Measurements from ENCODE around the gene FOXJ3.

FOXJ3 gene

DNA sequence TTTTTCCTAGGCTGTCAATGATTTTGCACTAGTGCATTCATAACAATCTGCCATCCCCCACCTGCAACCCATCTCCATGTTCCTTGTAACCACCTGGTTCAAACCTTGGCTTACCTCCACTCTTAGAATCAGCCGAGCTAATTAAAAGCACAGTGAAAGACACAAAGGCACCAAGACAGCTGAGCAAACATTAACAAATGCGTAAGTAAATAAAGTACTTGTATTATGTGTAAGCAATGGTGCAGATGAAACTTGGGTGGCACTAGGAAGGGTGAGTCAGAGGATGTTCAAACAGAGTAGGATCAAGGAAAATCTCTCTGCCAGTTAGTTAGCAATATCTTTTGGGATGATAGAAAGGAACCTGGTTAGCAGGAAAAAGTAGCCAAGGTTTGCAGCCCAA, 5.1 kb upstream of the FOXJ3 start:
- TF ChIP-seq, protein P1, sequence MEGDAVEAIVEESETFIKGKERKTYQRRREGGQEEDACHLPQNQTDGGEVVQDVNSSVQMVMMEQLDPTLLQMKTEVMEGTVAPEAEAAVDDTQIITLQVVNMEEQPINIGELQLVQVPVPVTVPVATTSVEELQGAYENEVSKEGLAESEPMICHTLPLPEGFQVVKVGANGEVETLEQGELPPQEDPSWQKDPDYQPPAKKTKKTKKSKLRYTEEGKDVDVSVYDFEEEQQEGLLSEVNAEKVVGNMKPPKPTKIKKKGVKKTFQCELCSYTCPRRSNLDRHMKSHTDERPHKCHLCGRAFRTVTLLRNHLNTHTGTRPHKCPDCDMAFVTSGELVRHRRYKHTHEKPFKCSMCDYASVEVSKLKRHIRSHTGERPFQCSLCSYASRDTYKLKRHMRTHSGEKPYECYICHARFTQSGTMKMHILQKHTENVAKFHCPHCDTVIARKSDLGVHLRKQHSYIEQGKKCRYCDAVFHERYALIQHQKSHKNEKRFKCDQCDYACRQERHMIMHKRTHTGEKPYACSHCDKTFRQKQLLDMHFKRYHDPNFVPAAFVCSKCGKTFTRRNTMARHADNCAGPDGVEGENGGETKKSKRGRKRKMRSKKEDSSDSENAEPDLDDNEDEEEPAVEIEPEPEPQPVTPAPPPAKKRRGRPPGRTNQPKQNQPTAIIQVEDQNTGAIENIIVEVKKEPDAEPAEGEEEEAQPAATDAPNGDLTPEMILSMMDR (IDR thresholded peaks at IDR 0.05; ENCODE audit: unreplicated experiment in 3 of 3) = no peak
- Mint-ChIP-seq H3K4me1 (peaks cover 27% of the 10 kb centered on the region), H3K27me3 (ENCODE audit: low read depth) (no peaks in the 10 kb centered on the region), H3K9me3 (no peaks in the 10 kb centered on the region), H3K27ac (peak overlapping the region in 1 of 3 experiments; percentile 36), H3K4me3 (no peak overlapping the region), H3K36me3 (ENCODE audit: low read depth) (no peaks in the 10 kb centered on the region)

DNA sequence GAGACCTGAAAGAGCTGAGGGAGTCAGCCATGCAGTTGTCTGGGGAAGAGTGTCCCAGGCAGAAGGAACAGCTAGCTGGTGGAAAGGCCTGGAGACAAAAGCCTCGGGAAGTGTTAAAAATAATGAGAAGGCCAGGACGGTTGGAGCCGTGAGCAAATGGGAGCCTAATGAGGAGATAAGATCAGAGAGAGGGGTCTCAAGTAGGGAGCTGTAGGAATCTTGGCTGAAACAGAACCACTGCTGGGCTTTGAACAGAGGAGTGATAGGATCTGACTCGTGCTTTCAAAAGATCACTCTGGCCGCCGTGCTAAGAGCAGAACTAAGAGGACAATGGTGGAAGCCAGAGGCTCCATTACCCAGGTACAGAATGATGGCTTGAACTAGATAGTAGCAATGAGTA, 1.9 kb upstream of the FOXJ3 start:
- Mint-ChIP-seq H3K27ac (peak overlapping the region; percentile 17 to 84 (median 69)), H3K4me3 (peak overlapping the region; percentile 22 to 49 (median 46)), H3K27me3 (ENCODE audit: low read depth) (no peaks in the 10 kb centered on the region), H3K36me3 (ENCODE audit: low read depth) (no peaks in the 10 kb centered on the region), H3K4me1 (peaks cover 48% of the 10 kb centered on the region), H3K9me3 (no peaks in the 10 kb centered on the region)
- TF ChIP-seq, protein P1 (IDR thresholded peaks at IDR 0.05; ENCODE audit: unreplicated experiment in 3 of 3) = no peak

DNA sequence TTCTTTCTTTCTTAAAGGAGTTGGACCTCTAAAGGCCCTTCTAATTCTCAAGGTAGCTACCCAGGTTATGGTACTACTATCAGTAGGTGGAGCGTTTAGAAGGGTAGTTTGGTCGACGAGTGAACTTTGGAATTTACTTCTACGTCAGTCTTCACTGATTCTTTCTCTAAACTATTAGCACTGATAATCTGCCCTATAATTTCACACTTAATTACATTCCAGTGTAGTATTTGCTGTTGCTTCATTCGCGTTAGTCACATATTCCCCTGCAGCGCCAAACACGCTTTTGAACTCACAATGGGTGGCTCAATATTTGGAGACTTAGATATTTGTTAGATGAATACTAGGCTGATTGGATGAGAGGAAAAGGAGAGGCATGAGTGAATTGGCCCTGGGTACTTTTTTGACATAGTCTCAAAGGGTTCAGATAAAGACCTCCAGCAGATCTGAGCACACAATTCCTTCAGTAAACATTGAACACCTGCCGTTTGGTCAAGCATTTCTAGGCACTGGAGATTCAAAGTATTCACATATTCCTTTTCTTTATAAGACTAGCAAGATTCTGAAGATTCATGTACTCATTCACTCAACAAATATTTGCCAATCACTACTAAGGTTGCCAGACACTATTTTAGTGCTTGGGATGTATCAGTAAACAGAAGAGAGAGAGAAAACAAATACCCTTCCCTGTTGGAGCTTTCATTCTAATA, 929 bp upstream of the FOXJ3 start:
- Mint-ChIP-seq H3K27me3 (ENCODE audit: low read depth) (no peaks in the 10 kb centered on the region), H3K36me3 (ENCODE audit: low read depth) (no peaks in the 10 kb centered on the region), H3K9me3 (no peaks in the 10 kb centered on the region), H3K4me3 (peak overlapping the region; percentile 84 to 88 (median 87)), H3K4me1 (peaks cover 51% of the 10 kb centered on the region), H3K27ac (peak overlapping the region; percentile 79 to 93 (median 93))
- TF ChIP-seq, protein P1 (IDR thresholded peaks at IDR 0.05; ENCODE audit: unreplicated experiment in 3 of 3) = no peak

DNA sequence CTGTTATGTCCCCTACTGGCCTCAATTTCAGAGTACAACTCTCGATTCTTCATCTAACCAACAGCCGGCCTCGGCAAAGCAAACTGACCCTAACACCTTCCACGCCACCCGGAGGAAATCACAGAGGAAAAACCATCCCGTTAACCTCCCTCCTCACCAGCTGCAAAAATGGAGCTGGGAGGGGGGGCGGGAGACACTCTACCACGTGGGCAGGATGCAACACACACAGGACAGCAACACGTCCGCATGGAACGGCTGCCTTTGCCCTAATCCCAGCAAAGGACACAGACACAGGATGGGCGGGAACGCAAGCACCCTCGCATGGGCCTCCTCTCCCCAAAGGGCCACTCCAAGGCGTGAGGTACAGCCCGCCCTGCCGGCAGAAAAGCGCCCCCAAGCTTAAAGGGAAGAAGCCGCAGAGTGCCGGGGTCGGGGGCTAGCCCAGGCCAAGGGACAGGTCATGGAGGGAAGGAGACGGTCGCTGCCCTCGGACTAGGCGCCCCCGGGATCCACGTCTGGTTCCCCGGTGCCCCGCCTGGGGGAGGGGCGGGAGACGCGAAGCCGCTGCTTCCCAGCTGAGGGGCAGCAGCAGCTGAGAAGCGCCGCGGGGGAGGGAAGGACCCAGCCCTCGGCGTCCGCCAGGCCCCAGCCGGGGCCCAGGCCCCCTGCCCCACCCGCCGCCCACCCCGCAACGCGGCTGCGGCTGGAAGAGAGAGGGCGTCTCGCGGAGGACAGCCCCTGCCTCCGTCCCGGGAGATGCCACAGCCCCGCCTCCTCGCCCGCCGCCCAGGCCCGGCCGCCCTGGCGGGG, 590 bp downstream of the FOXJ3 start:
- no peaks in the 10 kb centered on the region for H3K27me3 Mint-ChIP-seq (ENCODE audit: low read depth)
- peaks cover 58% of the 10 kb centered on the region for H3K4me1 Mint-ChIP-seq

DNA sequence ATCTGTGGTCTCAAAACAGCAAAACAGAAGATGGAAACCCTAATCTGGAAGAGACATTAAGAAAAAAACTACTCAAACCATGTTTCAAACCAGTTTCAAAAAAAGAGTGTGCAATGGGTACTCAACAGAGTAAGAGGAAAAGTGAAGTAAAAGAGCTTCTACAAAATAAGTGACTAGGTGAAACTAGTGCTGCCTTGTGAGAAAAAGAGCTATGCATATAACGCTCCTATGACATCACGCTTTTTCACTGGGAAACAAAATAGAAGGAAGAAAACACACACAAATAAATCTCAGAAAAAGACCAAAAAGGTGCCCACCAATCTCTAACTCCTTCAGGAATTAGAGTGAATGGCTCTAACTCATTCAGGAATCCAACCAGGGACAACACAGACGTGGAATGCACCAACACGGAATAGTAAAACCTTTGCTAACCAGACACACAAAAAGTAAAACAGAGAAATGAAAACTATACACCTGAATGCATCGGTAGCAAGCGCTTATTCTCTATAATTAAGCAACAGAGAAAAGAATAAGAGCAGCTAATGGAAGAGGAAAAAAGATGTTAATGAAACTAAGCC, 1.3 kb downstream of the FOXJ3 start:
- Mint-ChIP-seq H3K4me1 (peaks cover 58% of the 10 kb centered on the region), H3K9me3 (no peaks in the 10 kb centered on the region), H3K27me3 (ENCODE audit: low read depth) (no peaks in the 10 kb centered on the region), H3K4me3 (peak overlapping the region; percentile 85 to 97 (median 92)), H3K27ac (peak overlapping the region; percentile 88 to 93 (median 93)), H3K36me3 (ENCODE audit: low read depth) (peaks cover 3% of the 10 kb centered on the region)
- TF ChIP-seq, protein P1 (IDR thresholded peaks at IDR 0.05; ENCODE audit: unreplicated experiment in 3 of 3) = peak in 1 of 3 experiments; percentile 10

More for the DNA sequence above, 590 bp downstream of the FOXJ3 start:
- Mint-ChIP-seq H3K9me3 (no peaks in the 10 kb centered on the region), H3K4me3 (peak overlapping the region; percentile 85 to 97 (median 92)), H3K27ac (peak overlapping the region; percentile 88 to 93 (median 93)), H3K36me3 (ENCODE audit: low read depth) (peaks cover 3% of the 10 kb centered on the region)
- TF ChIP-seq, protein P1 (IDR thresholded peaks at IDR 0.05; ENCODE audit: unreplicated experiment in 3 of 3) = no peak

All from nephron (organoid).